ENCODE results near the gene EXOC1. TPM values are rescaled to one million over a fixed set of nuclear protein-coding genes. Genes with fewer than 3 reads are reported as not detected.
"Not testable (repeated sequence)": the region's sequence is repeated elsewhere in the genome, so short reads cannot be mapped to it uniquely, and the experiment has no call there.

The EXOC1 gene
- total RNA-seq, 4 donors from 2014 or later, result 30.7 to 55.3 (median 36.9) TPM

DNA sequence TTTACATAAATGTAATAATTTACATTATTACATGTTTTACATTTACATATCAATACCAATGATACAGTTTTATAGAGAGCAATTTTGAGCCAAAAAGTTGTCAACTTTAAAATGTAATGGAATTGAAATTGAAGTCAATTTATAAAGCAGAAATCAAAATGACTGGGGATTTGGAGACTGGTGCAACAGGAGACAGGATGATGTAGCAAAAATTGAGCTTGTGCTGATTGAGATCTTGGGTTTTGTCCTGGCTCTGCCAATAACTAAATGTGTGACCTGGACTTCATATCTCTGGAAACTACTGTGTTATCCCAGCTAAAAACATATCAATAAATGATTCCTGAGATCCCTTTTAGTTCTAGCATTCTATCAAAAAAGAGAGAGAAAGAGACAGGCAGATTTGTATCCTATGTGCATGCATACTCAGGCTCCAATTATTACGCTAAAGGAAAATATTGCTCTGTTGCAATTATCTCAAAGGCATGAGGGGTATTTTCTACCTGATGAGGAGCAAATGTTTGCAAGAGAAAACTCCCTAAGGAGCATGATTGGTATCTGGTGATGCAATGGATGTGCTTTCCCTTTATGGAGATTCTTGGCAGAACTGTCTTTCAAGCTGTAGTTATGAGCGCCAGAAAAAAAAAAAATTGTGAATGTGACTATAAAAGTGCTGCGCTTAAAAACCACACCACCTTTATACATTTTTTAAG is 19.2 kb upstream of the EXOC1 start:
- DNase-seq (ENCODE audit: low spot score), result no peak
- no peak for ATAC-seq (ENCODE audit: low FRiP score)
- TF ChIP-seq CTCF (IDR thresholded peaks at IDR 0.05), result no peak

DNA sequence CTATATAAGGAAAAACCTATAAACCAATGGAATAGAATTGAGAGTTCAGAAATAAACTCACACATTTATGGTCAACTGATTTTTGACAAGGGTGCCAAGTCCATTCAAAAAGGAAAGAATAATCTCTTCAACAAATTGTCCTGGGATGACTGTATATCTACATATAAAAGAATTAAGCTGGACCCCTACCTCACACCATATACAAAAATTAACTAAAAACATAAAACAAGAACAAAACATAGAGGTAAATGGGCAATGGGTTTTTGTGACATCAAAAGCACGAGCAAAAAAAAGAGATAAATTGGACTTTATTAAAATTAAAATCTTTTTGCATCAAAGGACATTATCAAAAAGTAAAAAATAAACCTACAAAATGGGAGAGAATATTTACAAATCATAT is 15.5 kb upstream of the EXOC1 start:
- DNase-seq (ENCODE audit: low spot score), result no peak
- no peak for TF ChIP-seq CTCF (IDR thresholded peaks at IDR 0.05)
- no peak for ATAC-seq (ENCODE audit: low FRiP score)

DNA sequence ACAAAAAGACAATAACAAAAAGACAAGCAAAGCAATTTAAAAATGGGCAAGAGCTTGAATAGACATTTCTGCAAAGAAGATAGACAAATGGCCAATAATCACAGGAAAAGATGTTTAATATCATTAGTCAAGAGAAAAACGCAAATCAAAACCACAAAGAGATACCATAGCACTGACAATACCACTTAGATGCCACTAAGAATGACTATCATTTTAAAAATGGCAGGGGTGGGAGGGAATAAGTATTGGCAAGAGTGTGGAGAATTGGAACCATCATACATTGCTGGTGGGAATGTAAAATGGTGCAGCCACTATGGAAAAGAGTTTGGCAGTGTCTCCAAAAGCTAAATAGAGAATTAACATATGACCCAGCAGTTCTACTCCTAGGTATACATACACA is 15.1 kb upstream of the EXOC1 start:
- TF ChIP-seq CTCF (IDR thresholded peaks at IDR 0.05), result no peak
- ATAC-seq (ENCODE audit: low FRiP score), result no peak
- no peak for DNase-seq (ENCODE audit: low spot score)

DNA sequence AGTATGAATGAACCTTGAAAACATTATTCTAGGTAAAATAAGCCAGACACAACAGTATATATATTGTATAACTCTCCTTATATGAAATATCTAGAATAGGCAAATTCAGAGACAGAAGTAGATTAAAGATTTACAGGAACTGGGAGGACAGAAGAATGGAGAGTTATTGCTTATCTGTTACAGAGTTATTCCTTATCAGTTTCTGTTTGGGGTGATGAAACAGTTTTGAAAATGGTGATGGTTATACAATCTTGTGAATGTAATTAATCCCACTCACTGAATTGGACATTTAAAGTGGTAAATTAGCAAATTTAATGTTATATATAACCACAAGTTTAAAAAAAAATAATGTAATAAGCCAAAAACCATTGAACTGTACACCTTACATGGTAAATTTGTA is 14.5 kb upstream of the EXOC1 start:
- no peak for TF ChIP-seq CTCF (IDR thresholded peaks at IDR 0.05)
- no peak for ATAC-seq (ENCODE audit: low FRiP score)
- DNase-seq (ENCODE audit: low spot score), result no peak

DNA sequence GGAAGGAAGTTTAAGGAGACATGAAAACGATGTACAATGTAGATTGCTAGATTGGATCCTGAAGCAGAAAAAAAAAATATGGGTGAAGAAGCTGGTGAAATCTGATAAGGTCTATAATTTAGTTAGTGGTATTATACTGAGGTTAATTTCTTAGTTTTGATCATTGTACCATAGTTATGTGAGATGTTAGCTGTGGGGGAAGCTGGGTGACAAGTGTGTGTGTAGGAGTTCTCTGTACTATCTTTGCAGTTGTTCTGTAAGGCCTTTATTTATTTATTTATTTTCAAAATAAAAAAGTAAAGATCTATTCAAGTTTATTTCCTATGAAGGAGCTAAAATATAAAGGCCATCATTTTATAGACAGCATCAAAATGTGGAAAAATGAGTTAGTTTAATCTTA is 12.5 kb upstream of the EXOC1 start:
- TF ChIP-seq CTCF (IDR thresholded peaks at IDR 0.05), result no peak
- ATAC-seq (ENCODE audit: low FRiP score), result no peak
- DNase-seq (ENCODE audit: low spot score), result no peak

- ATAC-seq (ENCODE audit: low FRiP score), result not testable (repeated sequence)
Observed at GRCh38 chr4:55841373-55842239, 11.8 kb upstream of the EXOC1 start.

DNA sequence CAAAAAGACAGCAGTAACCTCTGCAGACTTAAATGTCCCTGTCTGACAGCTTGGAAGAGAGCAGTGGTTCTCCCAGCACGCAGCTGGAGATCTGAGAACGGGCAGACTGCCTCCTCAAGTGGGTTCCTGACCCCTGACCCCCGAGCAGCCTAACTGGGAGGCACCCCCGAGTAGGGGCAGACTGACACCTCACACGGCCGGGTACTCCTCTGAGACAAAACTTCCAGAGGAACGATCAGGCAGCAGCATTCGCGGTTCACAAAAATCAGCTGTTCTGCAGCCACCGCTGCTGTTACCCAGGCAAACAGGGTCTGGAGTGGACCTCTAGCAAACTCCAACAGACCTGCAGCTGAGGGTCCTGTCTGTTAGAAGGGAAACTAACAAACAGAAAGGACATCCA is 11.1 kb upstream of the EXOC1 start:
- ATAC-seq (ENCODE audit: low FRiP score); DNase-seq (ENCODE audit: low spot score): not testable (repeated sequence)

More at GRCh38 chr4:55841373-55842239, 11.8 kb upstream of the EXOC1 start:
- not testable (repeated sequence) for DNase-seq (ENCODE audit: low spot score)

GRCh38 chr4:55849724-55850123 is 3.7 kb upstream of the EXOC1 start:
- DNase-seq (ENCODE audit: low spot score), result no peak
- TF ChIP-seq CTCF (IDR thresholded peaks at IDR 0.05), result no peak
- ATAC-seq (ENCODE audit: low FRiP score), result no peak
